Measurements from ENCODE around the gene NRXN3. TPM values are rescaled to one million over a fixed set of nuclear protein-coding genes. Genes with fewer than 3 reads are reported as not detected.

The NRXN3 gene
- total RNA-seq, 4 donors from 2014 or later: 0.56 to 1.6 (median 1.1) TPM

GRCh38 chr14:79708426-79709388 is 1538.5 kb downstream of the NRXN3 start:
- DNase-seq: no peak
- 67 to 74% methylated on average over 9 of the region's 9 CpGs for WGBS, 2 donors
- Histone ChIP-seq H3K27ac (no peak overlapping the region), H3K9me3 (no peaks in the 10 kb centered on the region), H3K36me3 (no peaks in the 10 kb centered on the region), H3K4me3 (replicated peaks in 1 of 3) (no peak overlapping the region), H3K27me3 (no peaks in the 10 kb centered on the region), H3K4me1 (no peaks in the 10 kb centered on the region)
- no peak for TF ChIP-seq POLR2A (IDR thresholded peaks at IDR 0.05)
- TF ChIP-seq CTCF (IDR thresholded peaks at IDR 0.05): no peak
- intact Hi-C loops (cut with DNase I): no loop called here

- Histone ChIP-seq H3K9me3 (no peaks in the 10 kb centered on the region), H3K36me3 (no peaks in the 10 kb centered on the region), H3K27me3 (no peaks in the 10 kb centered on the region), H3K4me1 (no peaks in the 10 kb centered on the region), H3K27ac (no peak overlapping the region), H3K4me3 (replicated peaks in 1 of 3) (no peak overlapping the region)
- no peak for TF ChIP-seq CTCF (IDR thresholded peaks at IDR 0.05)
- no peak for TF ChIP-seq POLR2A (IDR thresholded peaks at IDR 0.05)
- 79 to 83% methylated on average over 3 of the region's 3 CpGs for WGBS, 2 donors
- intact Hi-C loops (cut with DNase I): no loop called here
- no peak for DNase-seq
These were observed 1539.4 kb downstream of the NRXN3 start for GRCh38 chr14:79709573-79709972.

- Histone ChIP-seq H3K27ac (no peak overlapping the region), H3K4me3 (replicated peaks in 1 of 3) (no peak overlapping the region), H3K27me3 (no peaks in the 10 kb centered on the region), H3K4me1 (no peaks in the 10 kb centered on the region), H3K9me3 (no peaks in the 10 kb centered on the region), H3K36me3 (no peaks in the 10 kb centered on the region)
- DNase-seq: no peak
- 81% methylated on average over 11 of the region's 11 CpGs for WGBS, 2 donors
- intact Hi-C loops (cut with DNase I): no loop called here
- TF ChIP-seq POLR2A (IDR thresholded peaks at IDR 0.05): no peak
- TF ChIP-seq CTCF (IDR thresholded peaks at IDR 0.05): no peak
These were observed 1542.3 kb downstream of the NRXN3 start for GRCh38 chr14:79712302-79712950.

GRCh38 chr14:79721399-79722084 is 1551.4 kb downstream of the NRXN3 start:
- Histone ChIP-seq H3K27me3 (no peaks in the 10 kb centered on the region), H3K9me3 (no peaks in the 10 kb centered on the region), H3K4me3 (replicated peaks in 1 of 3) (no peak overlapping the region), H3K27ac (no peak overlapping the region), H3K4me1 (no peaks in the 10 kb centered on the region), H3K36me3 (no peaks in the 10 kb centered on the region)
- 45 to 47% methylated on average over 5 of the region's 5 CpGs for WGBS, 2 donors
- no peak for TF ChIP-seq CTCF (IDR thresholded peaks at IDR 0.05)
- no peak for TF ChIP-seq POLR2A (IDR thresholded peaks at IDR 0.05)
- intact Hi-C loops (cut with DNase I): no loop called here
- DNase-seq: no peak
